HFFc6 (cell line): ENCODE measurements around the gene LAPTM5. TPM values are rescaled to one million over a fixed set of nuclear protein-coding genes. Genes with fewer than 3 reads are reported as not detected.

Experiments used
- DNase-seq: peaks from one replicate; pipeline ENCODE4 v3.0.0-alpha.2; 2018
- H3K27ac Mint-ChIP-seq: 2 replicates; pipeline ENCODE4 v1.8.0; 2020; ENCODE audit warnings: mild to moderate bottlenecking, mixed read lengths
- H3K27me3 Mint-ChIP-seq: 2 replicates; pipeline ENCODE4 v1.8.0; 2021; ENCODE audit warnings: mild to moderate bottlenecking, moderate library complexity, mixed read lengths; ENCODE audit not compliant: insufficient read depth
- H3K36me3 Mint-ChIP-seq: 2 replicates; pipeline ENCODE4 v1.8.0; 2021; ENCODE audit warnings: low read depth, mixed read lengths
- H3K4me1 Mint-ChIP-seq: 2 replicates; pipeline ENCODE4 v1.8.0; 2020; ENCODE audit warnings: low read depth, mixed read lengths
- H3K4me3 Mint-ChIP-seq: 2 replicates; pipeline ENCODE4 v1.8.0; 2020; ENCODE audit warnings: mild to moderate bottlenecking, moderate library complexity, mixed read lengths
- H3K9me3 Mint-ChIP-seq: 2 replicates; pipeline ENCODE4 v1.8.0; 2020; ENCODE audit warnings: mild to moderate bottlenecking, mixed read lengths
- long read RNA-seq: library from polyadenylated mRNA; unstranded; transcript quantifications from one replicate; pipeline ENCODE4 v2.0.0, GENCODE V29; 2019
- total RNA-seq, 6 experiments: library from RNA; stranded (reverse); fragmentation: NEBNext Ultra II Directional; extraction: Animal tissue kit (Norgen Biotek cat#: 25700); gene quantifications; 2 replicates in 1 of 6; 3 replicates in 5 of 6; pipeline ENCODE4 v1.2.3, GENCODE V29; 2021
- TF ChIP-seq, protein P1 (sequence below): fragments of 200-600 bp; sonication (generic); IDR thresholded peaks from 2 replicates; pipeline ENCODE4 v1.5.0; 2021; ENCODE audit warnings: antibody characterized with exemption, mild to moderate bottlenecking

LAPTM5 gene, protein sequence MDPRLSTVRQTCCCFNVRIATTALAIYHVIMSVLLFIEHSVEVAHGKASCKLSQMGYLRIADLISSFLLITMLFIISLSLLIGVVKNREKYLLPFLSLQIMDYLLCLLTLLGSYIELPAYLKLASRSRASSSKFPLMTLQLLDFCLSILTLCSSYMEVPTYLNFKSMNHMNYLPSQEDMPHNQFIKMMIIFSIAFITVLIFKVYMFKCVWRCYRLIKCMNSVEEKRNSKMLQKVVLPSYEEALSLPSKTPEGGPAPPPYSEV
- total RNA-seq, result under 1 TPM; 0.38 to 0.81 (median 0.63) TPM
- long read RNA-seq, partial matches to known transcripts, result 0 of 1 reads
- long read RNA-seq, other reads (novel, unspliced or antisense), result 1 of 1 reads

DNA sequence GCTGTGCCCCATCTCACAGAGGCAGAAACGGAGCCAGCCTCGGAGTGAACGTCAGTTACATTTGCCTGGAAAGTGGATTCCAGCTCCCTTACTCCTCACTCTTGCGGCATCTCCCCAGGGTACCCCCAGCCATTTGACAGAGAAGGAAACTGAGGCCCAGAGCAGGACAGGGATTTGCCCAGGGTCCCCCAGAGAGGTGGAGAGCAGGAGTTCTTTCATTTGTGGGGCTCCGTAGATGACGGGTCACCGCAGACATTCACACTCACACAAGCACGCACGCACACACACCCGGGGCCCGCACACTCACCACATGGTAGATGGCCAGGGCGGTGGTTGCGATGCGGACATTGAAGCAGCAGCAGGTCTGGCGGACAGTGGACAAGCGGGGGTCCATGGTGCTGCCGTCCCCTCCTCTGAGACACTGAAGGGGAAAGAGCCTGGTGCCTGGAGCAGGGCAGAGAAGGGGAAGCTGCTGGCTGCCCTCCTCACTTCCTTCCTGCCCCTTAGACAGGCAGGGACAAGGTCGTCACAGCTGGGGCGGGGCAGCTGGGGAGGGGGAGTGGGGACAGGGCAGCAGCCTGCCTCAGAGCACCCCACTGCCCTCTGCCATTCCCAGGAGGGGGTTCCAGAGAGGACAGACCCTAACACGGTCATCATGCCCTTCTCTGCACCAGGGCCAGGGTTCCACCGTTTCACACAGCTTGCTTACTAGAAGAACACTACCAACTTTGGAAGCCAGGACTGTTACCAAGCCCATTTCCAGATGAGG lies at the start of gene LAPTM5:
LAPTM5 (minus strand) TSS at position 423 of the 769 bp plus-strand sequence; CDS start at position 394, 29 bp downstream.
- H3K27ac Mint-ChIP-seq, result peak within 1 kb of the TSS; percentile 94
- H3K4me1 Mint-ChIP-seq, result peaks cover 28% of the 10 kb centered on the region
- DNase-seq, result no peak
- no peaks in the 10 kb centered on the region for H3K9me3 Mint-ChIP-seq
- TF ChIP-seq, protein P1, sequence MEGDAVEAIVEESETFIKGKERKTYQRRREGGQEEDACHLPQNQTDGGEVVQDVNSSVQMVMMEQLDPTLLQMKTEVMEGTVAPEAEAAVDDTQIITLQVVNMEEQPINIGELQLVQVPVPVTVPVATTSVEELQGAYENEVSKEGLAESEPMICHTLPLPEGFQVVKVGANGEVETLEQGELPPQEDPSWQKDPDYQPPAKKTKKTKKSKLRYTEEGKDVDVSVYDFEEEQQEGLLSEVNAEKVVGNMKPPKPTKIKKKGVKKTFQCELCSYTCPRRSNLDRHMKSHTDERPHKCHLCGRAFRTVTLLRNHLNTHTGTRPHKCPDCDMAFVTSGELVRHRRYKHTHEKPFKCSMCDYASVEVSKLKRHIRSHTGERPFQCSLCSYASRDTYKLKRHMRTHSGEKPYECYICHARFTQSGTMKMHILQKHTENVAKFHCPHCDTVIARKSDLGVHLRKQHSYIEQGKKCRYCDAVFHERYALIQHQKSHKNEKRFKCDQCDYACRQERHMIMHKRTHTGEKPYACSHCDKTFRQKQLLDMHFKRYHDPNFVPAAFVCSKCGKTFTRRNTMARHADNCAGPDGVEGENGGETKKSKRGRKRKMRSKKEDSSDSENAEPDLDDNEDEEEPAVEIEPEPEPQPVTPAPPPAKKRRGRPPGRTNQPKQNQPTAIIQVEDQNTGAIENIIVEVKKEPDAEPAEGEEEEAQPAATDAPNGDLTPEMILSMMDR, result no peak
- peaks cover 18% of the 10 kb centered on the region; the same call in 1 of the 2 replicates for H3K27me3 Mint-ChIP-seq
- peak within 1 kb of the TSS; percentile 60 for H3K4me3 Mint-ChIP-seq
- no peaks in the 10 kb centered on the region; the same call in 1 of the 2 replicates for H3K36me3 Mint-ChIP-seq

DNA sequence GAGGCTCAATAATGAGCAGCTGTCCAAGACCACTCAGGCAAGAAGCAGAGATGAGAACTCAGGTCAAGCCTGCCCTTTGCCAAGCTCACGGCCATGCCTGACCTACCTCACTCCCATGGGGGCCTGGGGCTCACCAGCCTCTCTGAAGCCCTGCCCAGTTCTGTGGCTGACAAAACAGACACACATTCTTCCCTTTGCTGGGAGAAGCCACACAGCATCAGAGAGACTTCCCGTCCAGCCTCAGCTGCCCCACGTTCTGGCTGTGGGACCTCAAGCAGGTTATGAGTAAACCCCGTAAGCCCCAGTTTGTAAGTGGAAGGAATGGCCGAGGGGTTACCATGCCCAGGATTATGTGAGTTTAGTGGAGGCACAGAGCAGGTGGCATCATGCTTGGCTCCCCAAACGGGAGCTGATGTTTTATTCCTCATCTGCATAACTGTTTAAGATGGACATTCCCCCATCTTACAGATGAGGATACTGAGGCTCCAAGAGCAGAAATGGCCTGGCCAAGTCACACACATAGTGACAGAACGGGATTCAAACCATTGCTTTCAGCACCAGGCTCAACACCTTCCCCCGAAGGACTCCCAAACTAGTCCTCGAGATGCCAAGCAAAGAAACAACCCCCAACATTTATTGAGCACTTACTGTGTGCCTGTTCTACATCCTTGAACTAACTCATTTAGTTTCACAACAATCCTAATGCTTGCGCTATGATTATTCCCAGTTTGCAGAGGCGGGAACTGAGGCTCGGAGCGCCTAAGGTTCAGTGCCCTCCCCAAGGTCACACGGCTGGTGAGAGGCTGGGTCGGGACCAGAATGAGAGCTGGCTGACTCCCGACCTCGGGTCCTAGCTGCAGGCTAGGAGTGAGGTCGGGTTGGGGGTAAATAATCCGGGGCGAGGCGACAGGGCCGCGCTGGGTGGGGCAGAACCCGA lies 49.1 kb upstream of the LAPTM5 start:
- TF ChIP-seq, protein P1, result no peak
- Mint-ChIP-seq H3K27me3 (peaks cover 6% of the 10 kb centered on the region), H3K4me3 (no peak overlapping the region), H3K4me1 (peaks cover 45% of the 10 kb centered on the region), H3K9me3 (no peaks in the 10 kb centered on the region), H3K27ac (no peak overlapping the region), H3K36me3 (no peaks in the 10 kb centered on the region)
- no peak for DNase-seq

DNA sequence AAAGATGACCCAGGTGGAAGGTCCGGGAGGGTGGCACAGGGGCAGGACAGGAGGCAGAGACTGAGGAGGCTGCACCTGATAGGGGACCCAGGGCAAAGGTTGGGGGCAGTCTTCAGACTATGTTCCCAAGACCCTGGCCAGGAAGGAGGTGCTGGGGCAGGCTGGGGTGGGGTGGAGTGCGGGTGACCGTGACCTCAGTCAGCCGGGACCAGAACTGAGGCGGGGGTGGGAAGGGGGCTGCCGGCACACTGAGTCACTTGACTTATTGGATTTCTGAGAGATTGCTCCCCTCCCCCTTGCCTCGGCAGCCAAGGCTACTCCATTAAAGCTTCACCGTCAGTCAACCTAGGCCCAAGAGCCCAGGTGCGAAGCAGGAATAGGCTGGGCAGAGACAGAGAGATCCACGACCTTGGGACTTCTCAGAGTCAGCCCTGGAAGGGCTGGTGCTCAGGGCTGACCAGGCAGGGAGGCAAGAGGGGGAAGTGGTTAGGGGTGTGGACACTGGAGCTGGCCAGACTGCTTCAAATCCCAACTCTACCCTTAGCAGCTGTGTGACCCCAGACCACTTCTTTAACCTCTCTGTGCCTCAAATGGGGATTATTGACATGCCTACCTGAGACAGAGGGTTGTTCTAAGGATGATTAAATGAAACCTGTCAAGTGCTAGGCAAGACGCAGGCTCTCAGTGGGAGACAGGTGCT lies 47.9 kb upstream of the LAPTM5 start:
- H3K4me1 Mint-ChIP-seq, result peaks cover 38% of the 10 kb centered on the region
- peaks cover 8% of the 10 kb centered on the region for H3K27me3 Mint-ChIP-seq
- no peaks in the 10 kb centered on the region for H3K36me3 Mint-ChIP-seq
- H3K27ac Mint-ChIP-seq, result no peak overlapping the region
- TF ChIP-seq, protein P1, result no peak
- no peaks in the 10 kb centered on the region for H3K9me3 Mint-ChIP-seq
- no peak overlapping the region for H3K4me3 Mint-ChIP-seq
- no peak for DNase-seq

DNA sequence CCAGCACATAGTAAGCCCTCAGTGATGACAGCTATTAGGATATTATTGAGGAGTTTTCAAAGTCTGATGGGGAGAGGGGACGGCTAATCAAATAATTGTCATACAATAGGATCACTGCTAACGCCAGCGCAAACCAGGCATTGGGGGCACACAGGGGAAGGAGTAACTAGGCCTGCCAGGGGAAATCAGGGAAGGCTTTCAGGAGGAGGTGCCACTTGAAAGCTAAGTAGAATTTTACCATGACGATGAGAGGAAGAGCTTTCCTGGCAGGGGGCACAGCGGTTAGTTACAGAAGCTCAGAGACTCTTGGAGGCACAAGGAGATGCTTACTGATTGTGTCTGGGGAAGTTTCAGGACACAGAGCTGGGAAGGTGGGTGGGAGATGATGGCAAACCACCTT lies 47.2 kb upstream of the LAPTM5 start:
- no peaks in the 10 kb centered on the region for H3K9me3 Mint-ChIP-seq
- H3K36me3 Mint-ChIP-seq, result no peaks in the 10 kb centered on the region
- peaks cover 32% of the 10 kb centered on the region for H3K4me1 Mint-ChIP-seq
- no peak for DNase-seq
- TF ChIP-seq, protein P1, result no peak
- no peak overlapping the region for H3K4me3 Mint-ChIP-seq
- H3K27me3 Mint-ChIP-seq, result peaks cover 9% of the 10 kb centered on the region
- no peak overlapping the region for H3K27ac Mint-ChIP-seq
